Adrenal gland (tissue), 5 donors: ENCODE results near the gene TESK1.
"Not testable (repeated sequence)": the region's sequence is repeated elsewhere in the genome, so short reads cannot be mapped to it uniquely, and the experiment has no call there.

Experiments used
- POLR2A ChIP-seq, 2 donors: fragments of 450-650 bp; IDR thresholded peaks; one replicate each; pipeline ENCODE4 v1.6.1; 2017; ENCODE audit warnings: antibody characterized with exemption in 2 of 2, mild to moderate bottlenecking in 2 of 2, moderate library complexity in 1 of 2
- TF ChIP-seq, protein P1 (sequence below), 6 experiments: fragments of 450-650 bp in 4 of 6; fragments of 200-600 bp in 2 of 6; sonication (generic) in 1 of 6; IDR thresholded peaks; 1 replicate in 5 of 6; 2 replicates in 1 of 6; pipeline versions ENCODE4 v1.5.1 to v1.8.0; 2016 to 2021; ENCODE audit warnings: antibody characterized with exemption in 6 of 6, mild to moderate bottlenecking in 2 of 6, moderate library complexity in 1 of 6
- donor health status: DM: no; HTN: no; CAD: no.

DNA sequence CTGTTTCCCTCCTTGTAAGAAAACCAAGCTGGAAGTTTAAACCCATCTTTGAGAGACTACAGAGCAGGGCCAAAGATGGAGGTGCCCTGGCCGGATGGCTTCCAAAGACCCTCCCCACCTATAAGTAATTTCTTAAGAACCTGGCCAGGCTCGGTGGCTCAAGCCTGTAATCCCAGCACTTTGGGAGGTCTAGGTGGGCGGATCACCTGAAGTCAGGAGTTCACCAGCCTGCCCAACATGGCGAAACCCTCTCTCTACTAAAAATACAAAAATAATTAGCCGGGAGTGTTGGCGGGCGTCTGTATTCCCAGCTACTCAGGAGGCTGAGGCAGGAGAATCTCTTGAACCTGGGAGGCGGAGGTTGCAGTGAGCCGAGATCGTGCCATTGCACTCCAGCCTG is 40.7 kb downstream of the TESK1 start:
- TF ChIP-seq, protein P1, sequence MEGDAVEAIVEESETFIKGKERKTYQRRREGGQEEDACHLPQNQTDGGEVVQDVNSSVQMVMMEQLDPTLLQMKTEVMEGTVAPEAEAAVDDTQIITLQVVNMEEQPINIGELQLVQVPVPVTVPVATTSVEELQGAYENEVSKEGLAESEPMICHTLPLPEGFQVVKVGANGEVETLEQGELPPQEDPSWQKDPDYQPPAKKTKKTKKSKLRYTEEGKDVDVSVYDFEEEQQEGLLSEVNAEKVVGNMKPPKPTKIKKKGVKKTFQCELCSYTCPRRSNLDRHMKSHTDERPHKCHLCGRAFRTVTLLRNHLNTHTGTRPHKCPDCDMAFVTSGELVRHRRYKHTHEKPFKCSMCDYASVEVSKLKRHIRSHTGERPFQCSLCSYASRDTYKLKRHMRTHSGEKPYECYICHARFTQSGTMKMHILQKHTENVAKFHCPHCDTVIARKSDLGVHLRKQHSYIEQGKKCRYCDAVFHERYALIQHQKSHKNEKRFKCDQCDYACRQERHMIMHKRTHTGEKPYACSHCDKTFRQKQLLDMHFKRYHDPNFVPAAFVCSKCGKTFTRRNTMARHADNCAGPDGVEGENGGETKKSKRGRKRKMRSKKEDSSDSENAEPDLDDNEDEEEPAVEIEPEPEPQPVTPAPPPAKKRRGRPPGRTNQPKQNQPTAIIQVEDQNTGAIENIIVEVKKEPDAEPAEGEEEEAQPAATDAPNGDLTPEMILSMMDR (IDR thresholded peaks at IDR 0.05) = not testable (repeated sequence)
- not testable (repeated sequence) for TF ChIP-seq POLR2A (IDR thresholded peaks at IDR 0.05)
